Cerebellar cortex (tissue), 1 donor: Measurements from ENCODE around the gene CLCN6.

Experiments used
- DNase-seq: peaks from one replicate; pipeline ENCODE4 v3.0.0-alpha.2; 2015; ENCODE audit warnings: low spot score

The CLCN6 gene

DNA sequence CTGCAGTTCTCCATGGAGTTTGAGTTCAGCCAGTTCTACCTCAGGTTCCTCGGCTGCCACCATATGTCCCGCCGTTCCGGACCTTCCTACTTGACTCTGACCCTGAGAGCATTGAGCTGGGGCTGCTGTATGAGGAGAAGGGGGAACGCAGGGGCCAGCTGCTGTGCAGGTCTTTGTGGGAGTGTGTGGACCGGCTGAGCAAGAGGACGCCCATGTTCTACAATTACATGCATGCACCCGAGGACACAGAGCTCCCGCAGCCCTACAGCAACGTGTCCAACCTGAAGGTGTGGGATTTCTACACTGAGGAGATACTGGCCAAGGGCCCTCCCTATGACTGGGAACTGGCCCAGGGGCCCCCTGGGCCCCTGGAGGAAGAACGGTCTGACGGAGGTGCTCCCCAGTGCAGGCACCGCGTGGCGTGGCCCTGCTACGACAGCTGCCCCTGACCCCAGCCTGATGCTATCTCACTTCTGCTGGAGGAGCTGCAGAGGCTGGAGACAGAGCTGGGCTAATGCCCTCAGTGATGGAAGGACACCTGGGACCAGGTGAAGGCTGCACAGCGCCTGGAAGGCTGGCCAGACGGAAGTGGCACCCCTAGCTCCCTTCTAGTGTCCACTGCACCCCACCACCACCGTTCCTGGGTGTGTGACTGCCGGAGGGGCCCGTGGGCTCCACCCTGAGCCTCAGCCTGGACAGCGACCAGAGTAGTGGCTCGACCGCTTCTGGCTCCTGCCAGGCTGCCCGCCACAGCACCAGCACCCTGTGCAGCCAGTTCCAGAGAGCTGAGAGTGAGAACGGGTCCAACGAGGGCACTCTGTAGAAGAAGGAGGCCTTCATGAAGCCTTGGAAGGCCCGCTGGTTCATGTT is 73.6 kb downstream of the CLCN6 start:
- DNase-seq, result no peak

DNA sequence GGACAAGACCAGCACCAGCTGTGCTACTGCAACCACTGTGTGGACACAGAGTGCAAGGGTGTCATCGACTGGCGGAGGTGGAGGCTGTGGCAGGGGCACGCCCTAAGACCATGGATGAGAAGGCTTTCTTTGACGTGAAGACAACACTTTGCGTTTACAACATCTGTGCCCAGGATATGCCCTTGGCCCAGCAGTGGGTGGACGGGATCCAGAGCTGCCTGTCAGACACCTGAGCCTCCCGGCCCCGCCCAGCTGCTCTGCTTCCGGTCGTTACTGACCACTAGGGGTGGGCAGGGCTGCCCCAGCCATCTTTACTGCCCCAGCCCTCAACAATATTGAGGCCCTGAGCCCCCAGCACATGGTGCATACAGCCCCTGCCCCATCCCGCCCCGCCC is 74.2 kb downstream of the CLCN6 start:
- no peak for DNase-seq

DNA sequence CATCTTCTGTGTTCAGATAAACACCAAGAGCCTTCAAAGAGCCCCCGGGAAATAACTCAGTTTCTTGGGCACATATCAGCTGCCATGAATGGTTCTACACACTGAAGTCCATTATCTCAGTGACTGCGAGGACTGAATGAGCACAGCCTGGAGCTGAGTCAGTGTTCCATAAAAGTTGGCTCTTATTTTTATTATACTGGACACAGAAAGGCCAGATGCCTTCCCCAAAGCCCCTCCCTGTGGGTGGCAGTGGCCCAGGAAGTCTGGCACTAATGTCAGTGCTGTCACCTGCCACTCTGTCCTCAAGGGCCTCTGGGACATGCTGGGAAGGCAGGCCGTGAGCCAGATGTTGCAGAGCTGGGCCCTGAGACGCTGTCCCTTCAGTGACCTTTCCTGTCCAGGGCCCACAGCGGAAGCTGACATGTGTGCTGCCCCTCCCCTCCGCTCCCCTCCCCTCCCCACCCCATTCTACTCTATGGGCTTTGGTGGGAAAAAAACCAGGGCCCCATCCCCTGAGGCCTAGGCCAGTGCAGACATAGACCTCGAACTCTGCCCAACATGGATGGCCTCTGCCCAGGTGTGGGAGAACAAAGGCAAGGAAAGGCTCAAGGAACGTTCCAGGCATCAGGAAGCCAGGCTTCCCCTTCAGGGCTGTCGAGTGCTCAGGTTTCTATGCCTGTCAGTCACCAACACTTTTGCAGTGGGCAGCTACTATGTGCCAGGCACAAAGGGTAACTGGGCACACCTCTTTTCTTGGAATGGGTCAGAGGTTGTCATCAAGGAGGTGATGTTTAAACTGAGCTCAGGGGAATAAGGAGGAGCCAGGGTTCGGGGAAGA is 75.1 kb downstream of the CLCN6 start:
- no peak for DNase-seq

DNA sequence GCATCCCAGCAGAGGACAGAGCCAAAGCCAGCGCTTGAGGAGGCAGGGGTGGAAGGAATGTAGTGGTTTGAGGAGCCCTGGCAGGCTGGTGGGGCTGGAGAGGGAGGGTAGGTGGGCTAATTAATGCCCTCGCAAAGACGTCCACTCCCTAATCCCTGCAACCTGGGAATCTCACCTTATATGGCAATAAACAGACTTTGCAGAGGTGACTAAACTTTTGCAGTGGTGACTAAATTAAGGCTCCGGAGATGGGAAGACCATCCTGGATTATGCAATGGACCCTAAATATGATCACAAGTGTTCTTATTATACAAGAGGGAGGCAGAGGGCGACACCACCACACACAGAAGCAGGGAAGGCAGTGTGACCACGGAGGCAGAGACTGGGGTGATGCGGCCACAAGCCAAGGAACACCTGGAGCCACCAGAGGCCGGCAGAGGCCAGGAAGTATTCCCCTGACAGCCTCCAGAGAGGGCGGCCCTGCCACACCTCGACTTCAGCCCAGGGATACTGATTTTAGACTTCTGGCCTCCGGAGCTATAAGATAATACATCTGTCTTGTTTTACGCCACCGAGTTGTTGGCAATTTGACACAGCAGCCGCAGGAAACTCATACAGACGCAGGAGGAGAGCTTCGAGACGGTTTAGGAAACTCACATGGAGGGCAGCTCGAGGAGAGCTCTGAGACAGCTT is 75.9 kb downstream of the CLCN6 start:
- DNase-seq, result no peak

DNA sequence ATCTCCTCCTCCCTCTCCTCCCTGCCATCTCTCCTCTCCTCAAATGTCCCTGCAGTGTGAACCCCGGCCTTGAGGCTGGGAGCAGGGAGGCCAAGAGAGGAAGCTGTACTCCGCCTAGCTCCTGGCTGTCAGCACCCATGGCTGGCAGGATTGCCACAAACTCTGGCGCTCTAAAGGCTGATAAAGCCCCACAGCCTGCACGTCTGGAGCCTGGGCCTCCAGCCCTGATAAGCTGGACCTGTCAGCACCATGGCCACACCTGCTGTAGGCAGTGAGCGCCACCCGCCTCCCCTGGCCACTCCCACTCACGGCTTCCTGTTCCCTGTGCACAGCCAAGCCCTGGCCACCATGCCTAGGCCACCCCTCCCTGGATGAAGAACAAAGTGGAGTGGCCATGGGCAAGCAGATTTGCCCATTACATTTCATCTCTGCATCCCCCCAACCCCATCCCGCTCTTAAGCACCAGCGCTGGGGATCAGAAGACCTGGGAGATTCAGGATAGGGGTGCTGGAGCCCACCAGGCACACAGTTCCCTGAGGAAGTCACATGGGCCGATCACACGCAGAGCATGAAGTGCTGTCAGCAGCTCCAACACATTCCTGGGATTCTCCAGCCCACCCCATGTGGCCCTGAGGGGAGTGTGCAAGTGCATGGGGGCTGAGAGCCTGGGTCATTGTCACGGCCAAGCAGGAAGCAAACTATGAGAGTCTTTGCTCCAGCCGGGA is 77.0 kb downstream of the CLCN6 start:
- no peak for DNase-seq

DNA sequence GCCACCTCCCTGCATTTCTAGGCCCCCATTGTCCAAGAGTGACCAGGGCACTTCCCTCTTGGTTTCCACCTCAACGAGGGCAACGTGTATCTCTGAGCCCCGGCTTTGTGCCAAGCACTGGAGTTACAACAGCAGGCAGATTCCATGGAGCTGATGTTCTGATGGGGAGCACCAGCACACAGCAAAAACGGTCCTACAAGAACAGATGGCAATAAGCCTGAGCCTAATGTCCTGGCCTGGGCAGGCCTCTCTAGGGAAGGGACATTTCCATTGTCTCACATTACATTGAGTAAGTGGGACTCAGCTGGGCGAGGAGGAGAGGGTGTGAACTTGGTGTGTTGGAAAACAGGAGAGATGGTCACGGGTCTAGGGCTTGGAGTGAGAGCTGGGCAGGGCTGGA is 79.9 kb downstream of the CLCN6 start:
- DNase-seq, result no peak

DNA sequence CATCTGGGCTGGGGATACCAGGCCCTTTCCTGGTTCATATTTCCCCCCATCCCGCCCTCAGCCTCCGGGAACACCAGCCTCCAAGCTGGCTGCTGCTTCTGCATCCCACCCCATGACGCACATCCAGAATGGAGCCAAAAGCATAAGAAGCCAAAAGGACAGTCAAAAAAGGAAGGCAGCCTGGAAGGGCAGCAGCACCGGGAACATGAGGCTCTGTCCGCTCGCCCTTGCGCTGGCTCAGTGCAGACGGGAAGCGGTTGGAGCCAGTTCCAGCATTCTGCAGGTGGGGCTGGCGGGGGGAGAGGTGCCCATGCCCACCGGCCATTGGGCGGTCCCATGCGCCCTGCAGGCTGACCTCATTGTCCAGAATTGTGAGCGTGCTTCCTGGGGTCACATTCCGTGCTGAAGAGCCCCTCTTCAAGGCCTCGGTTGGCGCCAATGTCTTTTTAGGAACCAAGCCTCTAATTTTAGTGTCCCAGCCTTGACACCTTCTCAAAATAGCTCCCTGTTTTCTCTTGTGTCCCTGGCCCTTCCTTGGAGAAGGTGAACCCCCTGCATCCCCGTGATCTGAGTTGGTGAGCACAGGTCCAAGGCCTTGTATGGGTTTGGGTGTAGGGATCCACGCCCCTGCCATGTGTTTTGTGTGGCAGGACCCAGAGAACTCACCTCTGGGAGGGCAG is 81.1 kb downstream of the CLCN6 start:
- DNase-seq, result no peak

DNA sequence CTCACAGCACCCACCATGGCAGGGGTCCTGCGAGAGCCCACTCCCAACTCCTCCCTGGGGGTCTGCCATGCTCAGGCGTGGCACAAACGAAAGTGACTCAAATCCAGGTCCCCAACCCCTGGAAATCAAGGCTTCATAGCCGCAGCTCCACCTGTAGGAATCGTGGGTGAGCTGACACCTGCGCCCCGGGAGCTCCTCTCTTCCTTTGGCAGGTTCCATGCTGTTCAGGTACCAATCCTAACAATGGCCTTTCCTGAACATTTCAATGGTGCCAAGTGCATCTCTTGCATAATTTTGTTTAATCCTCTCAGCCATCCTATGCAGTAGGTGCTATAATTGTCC is 81.6 kb downstream of the CLCN6 start:
- no peak for DNase-seq

DNA sequence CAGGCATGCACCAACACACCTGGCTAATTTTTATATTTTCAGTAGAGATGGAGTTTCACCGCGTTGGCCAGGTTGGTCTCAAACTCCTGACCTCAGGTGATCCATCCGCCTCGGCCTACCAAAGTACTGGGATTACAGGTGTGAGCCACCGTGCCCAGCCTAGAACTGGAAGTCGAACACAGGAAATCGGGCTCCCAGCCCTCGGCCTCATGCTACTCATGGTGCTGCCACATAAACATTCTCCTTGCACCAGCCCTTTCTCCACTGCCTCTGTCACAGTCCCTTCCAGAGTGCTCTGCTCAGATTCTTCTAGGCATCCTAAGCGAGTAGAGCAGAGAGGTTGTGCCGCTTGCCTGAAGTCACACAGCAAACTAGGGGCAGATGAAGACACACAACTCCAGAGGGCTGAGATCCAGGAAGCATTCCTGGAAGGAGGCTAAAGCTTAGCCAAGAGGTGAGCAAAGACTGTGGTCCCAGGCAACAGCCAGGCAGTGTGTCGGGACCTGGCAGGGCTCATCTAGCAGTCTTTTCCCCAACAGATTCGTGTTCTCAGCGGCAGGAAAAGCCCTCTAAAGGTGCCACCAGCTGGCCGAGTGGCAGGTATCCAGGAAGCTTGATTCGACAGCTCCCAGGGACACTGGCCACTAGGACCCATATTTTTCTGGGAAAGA is 82.3 kb downstream of the CLCN6 start:
- DNase-seq, result peak; percentile 69

DNA sequence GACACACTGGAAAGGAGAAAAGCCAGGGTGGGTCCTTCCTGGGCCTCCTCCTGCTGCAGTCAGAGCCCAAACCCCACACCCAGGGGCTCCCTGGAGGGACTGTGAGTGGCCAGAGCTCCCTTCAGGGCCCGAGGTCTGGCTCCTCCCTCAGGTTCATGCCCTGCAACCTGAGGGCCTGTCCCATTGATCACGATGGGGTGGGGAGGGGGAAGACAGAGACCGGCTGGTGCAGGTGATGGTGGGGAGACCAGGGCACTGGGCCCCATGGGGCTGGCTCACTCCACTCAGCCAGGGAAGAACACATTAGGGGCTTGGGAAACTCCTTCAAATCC is 82.9 kb downstream of the CLCN6 start:
- no peak for DNase-seq

DNA sequence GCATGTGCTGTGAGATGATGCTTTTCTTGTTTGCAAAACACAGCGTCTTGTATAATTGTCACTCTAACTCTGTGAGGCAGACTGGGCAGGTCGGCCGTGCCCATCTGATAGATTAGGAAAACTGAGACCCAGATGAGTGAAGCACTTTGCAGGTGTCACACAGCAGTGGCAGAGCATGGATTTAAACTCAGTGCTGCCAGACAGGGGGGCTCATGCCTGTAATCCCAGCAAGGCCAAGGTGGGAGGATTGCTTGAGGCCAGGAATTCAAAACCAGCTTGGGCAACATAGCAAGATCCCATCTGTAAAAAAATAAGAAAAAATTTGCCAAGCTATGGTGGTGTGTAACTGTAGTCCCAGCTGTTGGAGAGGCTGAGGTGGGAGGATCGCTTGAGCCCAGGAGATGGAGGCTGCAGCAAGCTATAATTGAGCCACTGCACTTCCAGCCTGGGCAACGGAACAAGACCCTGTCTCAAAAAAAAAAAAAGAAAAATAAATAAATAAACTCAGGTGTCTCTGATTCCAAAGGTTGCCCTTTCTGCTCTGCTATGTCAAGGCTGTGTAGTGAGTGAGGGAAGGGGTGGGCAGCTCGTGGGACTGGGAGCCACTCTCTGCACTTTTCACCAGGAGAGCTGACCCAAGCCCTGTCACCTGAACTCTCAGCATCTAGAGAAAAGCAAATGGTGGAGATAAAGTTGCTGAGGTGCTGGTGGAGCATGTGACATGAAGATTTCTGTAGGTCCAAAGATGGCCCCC is 85.6 kb downstream of the CLCN6 start:
- DNase-seq, result no peak
